Nephron progenitor cell (in vitro differentiated cells): ENCODE data around the gene VCL.

Experiments used
- DNase-seq: peaks from one replicate; pipeline ENCODE4 v3.0.0; 2021
- H3K27ac Mint-ChIP-seq: 2 replicates; pipeline ENCODE4 v1.8.0; 2021; ENCODE audit warnings: mild to moderate bottlenecking, moderate library complexity, mixed read lengths
- H3K27me3 Mint-ChIP-seq: 2 replicates; pipeline ENCODE4 v1.8.0; 2021; ENCODE audit warnings: mild to moderate bottlenecking, low read depth, mixed read lengths; ENCODE audit not compliant: poor library complexity
- H3K36me3 Mint-ChIP-seq: 2 replicates; pipeline ENCODE4 v1.8.0; 2021; ENCODE audit warnings: low read depth, mixed read lengths
- H3K4me1 Mint-ChIP-seq: 2 replicates; pipeline ENCODE4 v1.8.0; 2021; ENCODE audit warnings: mixed read lengths
- H3K4me3 Mint-ChIP-seq: 2 replicates; pipeline ENCODE4 v1.8.0; 2021; ENCODE audit warnings: mild to moderate bottlenecking, moderate library complexity, mixed read lengths
- H3K9me3 Mint-ChIP-seq: 2 replicates; pipeline ENCODE4 v1.8.0; 2021; ENCODE audit warnings: mild to moderate bottlenecking, moderate library complexity, mixed read lengths
- TF ChIP-seq, protein P1 (sequence below): fragments of 200-600 bp; sonication (generic); IDR thresholded peaks from 2 replicates; pipeline ENCODE4 v1.5.0; 2021; ENCODE audit warnings: antibody characterized with exemption

VCL gene

DNA sequence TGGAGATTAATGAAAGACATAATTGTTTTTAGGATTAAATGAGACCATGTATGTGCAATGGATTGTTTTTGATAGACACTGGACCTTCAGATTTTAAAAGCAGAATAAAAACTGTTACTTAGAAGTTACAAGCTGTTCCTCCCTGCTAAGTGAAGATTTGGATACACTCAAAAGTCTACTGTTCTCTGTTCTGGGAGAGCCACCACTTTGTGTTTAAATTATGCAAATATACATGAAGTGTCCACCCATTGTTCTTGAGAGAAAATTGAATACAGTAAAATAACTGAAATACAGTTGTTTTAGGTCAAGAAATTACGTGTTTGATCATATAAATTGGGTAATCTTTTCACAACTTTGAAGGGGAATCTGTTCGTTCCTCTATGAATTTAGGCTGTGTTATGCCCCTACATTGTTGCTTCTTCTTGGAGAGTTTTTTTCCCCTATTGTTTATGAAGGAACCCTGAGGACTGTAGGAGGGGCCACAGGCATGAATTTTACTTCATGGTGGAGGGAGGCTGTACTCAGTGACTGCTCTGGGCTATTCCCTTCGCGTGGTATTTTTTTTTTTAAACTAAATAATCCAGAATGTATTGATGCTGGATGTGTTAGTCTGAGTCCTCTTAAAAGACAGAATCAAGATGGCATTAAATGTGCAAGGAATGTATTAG, 18.6 kb upstream of the VCL start:
- Mint-ChIP-seq H3K27ac (no peak overlapping the region), H3K36me3 (no peaks in the 10 kb centered on the region), H3K27me3 (peaks cover 3% of the 10 kb centered on the region), H3K4me3 (no peak overlapping the region), H3K4me1 (peaks cover 7% of the 10 kb centered on the region), H3K9me3 (peaks cover 6% of the 10 kb centered on the region)
- no peak for DNase-seq
- TF ChIP-seq, protein P1, sequence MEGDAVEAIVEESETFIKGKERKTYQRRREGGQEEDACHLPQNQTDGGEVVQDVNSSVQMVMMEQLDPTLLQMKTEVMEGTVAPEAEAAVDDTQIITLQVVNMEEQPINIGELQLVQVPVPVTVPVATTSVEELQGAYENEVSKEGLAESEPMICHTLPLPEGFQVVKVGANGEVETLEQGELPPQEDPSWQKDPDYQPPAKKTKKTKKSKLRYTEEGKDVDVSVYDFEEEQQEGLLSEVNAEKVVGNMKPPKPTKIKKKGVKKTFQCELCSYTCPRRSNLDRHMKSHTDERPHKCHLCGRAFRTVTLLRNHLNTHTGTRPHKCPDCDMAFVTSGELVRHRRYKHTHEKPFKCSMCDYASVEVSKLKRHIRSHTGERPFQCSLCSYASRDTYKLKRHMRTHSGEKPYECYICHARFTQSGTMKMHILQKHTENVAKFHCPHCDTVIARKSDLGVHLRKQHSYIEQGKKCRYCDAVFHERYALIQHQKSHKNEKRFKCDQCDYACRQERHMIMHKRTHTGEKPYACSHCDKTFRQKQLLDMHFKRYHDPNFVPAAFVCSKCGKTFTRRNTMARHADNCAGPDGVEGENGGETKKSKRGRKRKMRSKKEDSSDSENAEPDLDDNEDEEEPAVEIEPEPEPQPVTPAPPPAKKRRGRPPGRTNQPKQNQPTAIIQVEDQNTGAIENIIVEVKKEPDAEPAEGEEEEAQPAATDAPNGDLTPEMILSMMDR = no peak

DNA sequence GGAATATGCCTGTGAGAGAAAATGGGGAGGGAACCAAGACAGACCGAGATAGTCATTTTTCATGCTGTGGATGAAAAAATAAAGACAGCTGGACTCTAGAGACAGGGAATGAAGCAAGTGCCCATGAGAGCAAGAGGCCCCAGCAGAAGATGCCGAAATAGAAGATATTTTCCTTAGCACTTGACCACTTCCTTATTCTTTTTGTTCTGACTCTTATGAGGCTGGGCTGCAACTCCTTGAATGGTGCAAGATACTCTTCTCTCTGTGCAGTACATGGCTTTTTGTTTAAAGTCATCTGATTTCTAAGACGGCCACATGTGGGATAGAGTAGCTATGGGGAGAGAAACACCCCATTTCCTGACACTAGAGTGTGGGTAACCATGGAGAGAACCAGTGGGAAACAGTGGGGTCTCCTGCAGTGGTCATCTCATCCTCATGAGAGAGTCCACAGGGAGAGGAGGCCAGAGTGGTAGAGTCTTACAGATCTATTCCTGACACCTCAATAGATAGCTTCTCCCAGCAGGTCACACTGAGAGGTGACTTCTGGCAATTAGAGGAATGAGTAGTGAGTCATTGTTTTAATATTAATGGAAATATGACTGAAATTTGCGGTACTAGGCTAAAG, 18.0 kb upstream of the VCL start:
- Mint-ChIP-seq H3K27ac (no peak overlapping the region), H3K9me3 (peaks cover 6% of the 10 kb centered on the region), H3K36me3 (no peaks in the 10 kb centered on the region), H3K4me3 (no peak overlapping the region), H3K27me3 (peaks cover 3% of the 10 kb centered on the region), H3K4me1 (peaks cover 7% of the 10 kb centered on the region)
- TF ChIP-seq, protein P1 = no peak
- no peak for DNase-seq

DNA sequence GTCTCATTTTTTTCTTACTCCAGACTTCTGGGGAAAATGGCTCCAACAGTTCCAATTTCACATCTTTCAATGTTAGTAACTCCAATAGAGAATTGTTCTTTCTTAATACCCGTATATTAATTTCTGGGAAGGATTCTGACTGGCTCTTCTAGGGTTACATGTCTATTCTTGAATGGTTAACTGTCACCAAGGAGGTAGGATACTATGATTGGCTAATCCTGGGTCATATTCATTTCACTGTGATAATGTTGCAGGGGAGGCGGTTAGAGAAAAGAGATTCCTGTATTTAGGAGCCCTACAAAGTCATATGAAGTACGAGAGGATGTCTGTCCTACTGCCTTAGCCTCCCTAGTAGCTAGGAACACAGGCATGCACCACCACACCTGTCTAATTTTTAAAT, 16.1 kb upstream of the VCL start:
- DNase-seq = no peak
- H3K27me3 Mint-ChIP-seq = peaks cover 3% of the 10 kb centered on the region
- H3K9me3 Mint-ChIP-seq = no peaks in the 10 kb centered on the region
- H3K4me1 Mint-ChIP-seq = peaks cover 7% of the 10 kb centered on the region
- TF ChIP-seq, protein P1 = no peak
- no peak overlapping the region for H3K4me3 Mint-ChIP-seq
- H3K36me3 Mint-ChIP-seq = no peaks in the 10 kb centered on the region
- H3K27ac Mint-ChIP-seq = no peak overlapping the region

DNA sequence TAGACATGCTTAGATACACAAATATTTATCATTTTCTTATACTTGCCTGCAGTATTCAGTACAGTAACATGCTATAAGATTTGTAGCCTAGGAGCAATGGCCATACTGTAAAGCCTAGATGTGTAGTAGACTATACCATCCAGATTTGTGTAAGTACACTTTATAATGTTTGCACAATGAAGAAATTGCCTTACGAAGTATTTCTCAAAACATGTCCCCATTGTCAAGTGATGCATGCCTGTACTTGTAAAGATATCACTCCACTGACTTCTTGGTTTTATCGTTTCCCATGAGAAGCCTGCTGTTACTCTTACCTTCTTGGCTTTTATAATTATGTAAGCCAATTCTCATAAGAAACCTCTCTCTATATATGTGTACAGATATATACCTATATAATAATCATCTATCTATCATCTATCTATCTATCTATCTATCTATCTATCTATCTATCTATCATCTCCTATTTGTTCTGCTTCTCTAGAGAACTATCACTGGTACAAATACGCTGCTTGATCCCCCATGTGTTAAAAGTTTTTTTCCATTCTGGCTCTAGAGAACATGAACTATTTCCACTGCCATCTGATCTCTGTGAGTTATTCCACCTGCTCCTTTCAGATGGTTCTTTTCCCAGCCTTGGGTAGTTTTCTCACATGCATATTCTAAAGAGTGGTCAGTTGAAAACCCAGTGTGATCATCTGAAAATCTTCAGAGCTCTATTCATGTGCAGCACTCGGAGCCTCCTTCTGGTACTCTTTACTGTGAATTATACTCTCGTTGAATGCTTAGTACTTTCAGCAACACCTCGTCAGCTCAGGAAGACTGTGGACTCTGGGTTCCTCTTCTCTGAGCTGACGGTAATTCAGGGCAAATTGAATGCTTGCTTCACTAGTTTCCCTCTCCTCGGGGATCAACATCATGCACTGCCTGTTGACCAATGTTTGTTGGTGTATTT, 14.5 kb upstream of the VCL start:
- no peak for DNase-seq
- Mint-ChIP-seq H3K27ac (no peak overlapping the region), H3K4me3 (no peak overlapping the region), H3K4me1 (peaks cover 7% of the 10 kb centered on the region), H3K27me3 (peaks cover 4% of the 10 kb centered on the region), H3K9me3 (no peaks in the 10 kb centered on the region), H3K36me3 (no peaks in the 10 kb centered on the region)
- TF ChIP-seq, protein P1 = no peak

- Mint-ChIP-seq H3K36me3 (no peaks in the 10 kb centered on the region), H3K4me1 (peaks cover 10% of the 10 kb centered on the region), H3K9me3 (peaks cover 4% of the 10 kb centered on the region), H3K27me3 (peaks cover 4% of the 10 kb centered on the region), H3K4me3 (no peak overlapping the region), H3K27ac (no peak overlapping the region)
- TF ChIP-seq, protein P1 = no peak
- no peak for DNase-seq
These were observed 8.2 kb upstream of the VCL start for GRCh38 chr10:73989594-73990150.
